GM21367 (cell line): ENCODE measurements around the gene TRIM9.

Experiments
- ATAC-seq: cut with Tn5 transposase; IDR thresholded peaks from one replicate; pipeline ENCODE4 v1.9.1; 2021; ENCODE audit not compliant: unreplicated experiment

The TRIM9 gene

DNA sequence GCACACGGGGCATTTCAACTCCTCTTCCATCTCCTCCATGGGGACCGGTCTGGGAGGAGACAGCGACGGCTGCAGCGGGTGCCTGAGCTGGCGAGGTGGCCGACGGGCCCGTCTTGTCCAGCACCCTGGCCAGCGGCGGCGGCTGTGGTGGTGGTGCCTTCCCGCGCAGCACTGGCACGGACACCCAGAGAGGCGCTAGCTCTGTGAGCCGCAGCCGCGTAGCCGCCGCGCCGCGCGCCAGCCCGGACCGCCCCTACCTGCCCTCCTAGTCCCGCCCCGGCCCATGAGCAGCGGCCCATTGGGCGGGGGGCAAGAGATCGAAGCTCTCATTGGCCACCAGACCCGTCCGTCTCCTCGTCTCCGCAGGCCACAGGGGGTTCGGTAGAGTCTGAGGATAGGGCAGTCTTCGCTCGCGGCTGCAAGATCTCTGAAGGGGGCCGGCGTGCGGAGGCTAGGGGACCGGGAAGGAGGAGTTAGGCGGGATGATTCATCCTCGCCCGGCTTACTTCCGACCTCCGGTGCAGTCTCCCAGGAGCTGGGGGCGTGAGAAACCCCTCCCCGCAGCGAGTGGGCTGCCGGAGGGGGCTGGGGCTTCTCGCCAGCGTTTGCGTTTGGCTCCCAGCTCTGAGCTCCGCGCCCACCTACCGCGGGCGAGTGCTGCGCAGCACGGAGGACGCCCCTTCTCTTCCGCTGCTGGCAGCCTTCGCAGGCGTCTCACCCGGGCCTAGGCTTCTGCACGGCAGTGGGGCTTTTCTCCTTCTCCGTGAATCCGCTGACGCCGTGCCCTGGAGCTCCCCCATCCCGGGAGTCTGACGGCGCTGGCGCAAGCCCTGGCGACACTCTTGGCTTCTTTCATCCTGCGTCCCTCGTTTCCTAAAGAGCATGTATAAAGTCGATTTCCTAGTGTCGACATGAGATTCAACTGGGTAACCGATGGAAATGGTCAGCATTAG lies at the start of gene TRIM9:
TRIM9 (minus strand) TSS at position 205 of the 953 bp plus-strand sequence; CDS start at position 39, 166 bp downstream.
- peak; percentile 99 for ATAC-seq

DNA sequence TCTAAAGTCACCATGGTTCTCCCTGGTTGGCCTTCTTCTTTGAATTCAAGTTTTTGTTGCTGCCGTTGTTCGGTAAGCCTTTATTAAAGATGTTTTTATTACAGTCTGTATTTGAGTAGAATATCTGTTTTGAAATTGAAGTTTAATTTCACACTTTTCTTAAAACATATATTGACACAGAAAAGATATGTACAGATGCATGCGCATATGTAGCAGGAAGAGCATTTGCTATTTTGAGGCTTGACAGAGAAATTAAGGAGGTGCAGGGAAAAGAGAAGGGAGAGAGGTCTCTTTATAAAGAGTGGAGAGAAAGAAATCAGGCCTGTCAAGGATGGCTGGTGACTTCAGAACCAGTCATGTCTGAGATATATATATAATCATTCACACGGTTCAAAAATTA lies 46.0 kb upstream of the TRIM9 start:
- ATAC-seq = no peak

DNA sequence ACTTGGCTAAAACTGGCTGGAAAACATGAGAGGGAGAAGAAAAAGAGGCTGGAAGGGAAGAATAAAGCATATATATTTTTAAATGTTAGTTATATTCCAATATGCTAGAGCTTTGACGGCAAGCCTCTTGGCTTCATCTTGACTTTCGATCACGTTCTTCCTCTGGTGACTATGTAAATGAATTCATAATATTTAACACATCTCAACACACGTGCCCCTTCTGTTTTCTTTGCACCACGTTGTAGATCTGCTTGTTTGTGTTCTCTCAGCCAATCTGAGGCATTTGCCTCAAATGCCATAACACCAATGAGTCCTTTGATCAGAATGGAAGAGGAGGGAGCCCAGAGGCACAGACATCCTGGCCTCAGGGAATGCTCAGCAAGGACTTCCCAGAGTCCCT lies 45.4 kb upstream of the TRIM9 start:
- no peak for ATAC-seq

- no peak for ATAC-seq
These were observed 44.3 kb upstream of the TRIM9 start for GRCh38 chr14:51139121-51139681.

DNA sequence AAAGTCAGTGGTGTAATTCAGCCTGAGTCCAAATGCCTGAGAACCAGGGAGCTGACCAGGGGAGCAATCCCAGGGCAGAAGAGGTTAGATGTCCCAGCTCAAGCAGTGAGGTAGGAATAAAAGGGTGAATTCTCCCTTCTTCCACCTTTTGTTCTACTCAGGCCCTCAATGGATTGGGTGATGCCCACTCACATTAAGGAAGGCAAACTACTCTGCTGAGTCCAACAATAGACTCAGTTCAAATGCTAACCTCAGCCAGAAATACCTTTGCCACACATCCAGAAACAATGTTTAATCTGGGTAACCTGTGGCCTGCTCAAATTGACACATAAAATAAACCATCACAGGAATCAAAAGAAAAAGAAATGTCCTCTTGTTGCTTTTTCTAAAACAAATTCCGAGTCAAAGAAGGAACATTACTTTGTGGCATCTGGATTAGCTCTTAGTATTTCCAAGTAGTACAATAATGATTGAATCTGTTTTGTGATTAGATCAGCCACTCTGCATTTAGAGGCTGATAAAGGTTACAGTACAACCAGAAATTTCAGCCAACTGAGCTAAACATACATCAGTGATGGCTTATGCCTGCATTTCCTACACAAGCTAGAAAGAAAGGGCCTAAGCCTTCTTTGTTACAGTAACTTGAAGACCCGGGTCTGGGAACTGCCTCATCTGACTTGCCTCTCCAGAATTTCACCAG lies 43.6 kb upstream of the TRIM9 start:
- no peak for ATAC-seq

DNA sequence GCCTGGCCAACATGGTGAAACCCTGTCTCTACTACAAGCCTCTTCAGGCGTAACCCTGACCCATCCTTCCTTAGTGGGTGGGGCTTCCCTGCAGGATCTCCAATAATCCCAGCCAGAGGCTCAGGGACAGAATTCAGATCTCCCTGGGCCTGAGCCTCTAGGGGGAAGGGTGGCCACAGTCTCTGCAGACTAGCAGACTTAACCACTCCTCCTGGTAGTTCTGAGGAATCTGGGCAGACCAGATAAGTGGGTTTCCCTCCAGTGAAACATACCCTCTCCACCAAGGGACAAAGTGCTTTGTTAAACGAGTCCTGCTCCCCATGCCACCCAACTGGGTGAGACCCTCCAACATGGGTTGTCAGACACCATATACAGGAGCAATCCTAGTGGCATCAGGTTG lies 36.6 kb upstream of the TRIM9 start:
- ATAC-seq = no peak

- ATAC-seq = no peak
These were observed 34.2 kb upstream of the TRIM9 start for GRCh38 chr14:51129130-51129529.

DNA sequence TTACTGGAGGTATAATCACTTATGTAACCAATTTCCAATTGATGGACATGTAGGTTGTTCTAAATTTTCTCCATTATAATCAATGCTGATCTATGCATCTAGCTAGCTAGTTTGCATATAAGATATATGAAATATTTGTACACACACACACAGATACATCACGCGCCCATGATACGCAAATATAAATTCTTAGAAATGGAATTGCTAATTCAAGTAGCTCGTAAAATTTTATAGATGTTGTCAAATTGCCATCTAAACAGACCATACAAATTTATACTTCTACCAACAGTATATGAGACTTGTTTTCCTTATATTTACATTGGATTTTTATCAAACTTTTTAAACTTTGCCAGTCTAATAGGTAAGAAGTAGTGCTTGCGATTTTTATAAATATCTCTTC lies 29.1 kb upstream of the TRIM9 start:
- no peak for ATAC-seq

DNA sequence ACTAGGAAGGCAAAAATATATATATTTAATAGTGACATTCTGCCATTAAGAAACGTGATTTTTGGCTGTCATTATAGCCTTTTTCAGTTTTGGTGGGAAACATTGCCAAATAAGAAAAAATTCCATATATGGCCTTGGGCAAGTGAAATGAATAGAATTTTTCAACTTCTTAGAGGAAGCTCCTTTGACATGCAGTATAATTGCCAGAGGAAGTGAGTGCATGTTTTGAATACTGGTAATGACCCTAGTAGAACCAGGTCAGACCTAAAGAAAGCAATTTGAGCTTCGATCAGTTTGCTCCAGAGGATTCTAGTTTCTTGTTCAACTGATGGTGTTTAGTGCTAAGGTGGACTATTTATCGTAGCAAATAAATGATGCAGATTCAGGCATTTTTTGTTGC lies 26.2 kb upstream of the TRIM9 start:
- ATAC-seq = no peak

DNA sequence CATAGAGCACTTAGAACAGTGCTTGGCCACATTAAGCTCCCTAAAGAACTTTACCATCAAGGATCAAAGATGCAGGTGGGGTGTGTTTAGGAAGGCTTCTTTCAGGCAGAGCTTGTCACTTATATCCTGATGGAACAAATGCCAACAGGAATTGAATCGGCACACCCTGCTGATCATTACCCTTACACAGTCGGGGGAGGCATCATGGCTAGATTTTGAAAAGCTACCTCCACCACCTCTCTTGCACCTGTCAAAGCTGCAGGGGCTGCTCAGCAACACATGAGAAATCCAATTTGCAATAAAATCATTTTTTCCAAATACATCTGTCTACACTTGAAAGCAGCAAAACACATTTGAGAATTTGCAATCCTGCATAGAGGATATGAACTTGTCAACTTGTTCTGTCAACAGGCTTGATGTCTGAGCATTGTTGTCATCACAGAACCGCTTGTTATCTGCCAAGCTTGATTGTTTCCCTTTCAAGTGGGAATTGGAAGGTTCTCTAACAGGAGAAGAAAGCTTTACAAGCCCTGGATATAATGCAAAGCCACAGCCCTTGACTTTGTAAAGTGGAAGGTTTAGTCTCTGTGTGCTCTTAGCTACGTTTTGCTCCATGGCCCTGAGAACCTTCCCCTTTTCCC lies 24.6 kb upstream of the TRIM9 start:
- ATAC-seq = no peak

DNA sequence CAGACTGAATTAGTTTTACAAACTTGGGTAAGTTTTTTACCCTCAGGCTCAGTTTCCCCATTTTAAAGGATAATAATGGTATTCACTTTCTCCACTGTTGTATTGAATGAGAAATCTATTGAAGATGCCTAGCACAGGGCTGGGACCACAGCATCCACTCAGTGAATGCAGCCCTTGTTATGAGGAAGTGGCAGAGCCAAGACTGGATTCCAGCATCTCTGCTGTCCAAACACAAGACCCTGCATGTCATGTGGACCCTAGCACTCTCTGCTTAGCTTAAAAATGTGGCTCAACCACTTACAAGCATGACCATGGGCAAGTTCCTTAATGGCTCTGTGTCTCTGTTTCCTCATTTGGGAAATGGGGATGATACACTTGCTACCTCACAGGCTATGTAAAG lies 24.1 kb upstream of the TRIM9 start:
- no peak for ATAC-seq

DNA sequence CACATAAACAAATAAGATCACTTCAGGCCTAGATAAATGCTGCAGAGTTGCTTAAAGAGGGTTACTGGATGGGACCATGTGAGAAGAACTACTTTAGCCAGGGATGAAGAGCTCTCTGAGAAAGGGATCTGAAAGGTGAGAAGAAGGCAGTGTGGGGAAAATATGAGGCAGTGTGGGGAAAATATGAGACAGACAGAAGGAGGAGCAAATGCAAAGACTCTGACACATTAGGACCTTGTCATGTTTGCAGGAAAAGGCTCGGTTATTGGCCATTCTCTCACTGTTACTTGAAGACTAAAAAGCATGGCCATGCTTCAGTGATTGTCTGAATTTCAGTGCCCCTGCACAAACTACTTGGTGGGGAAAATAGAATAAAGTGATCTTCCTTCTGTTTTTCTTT lies 22.7 kb upstream of the TRIM9 start:
- no peak for ATAC-seq

DNA sequence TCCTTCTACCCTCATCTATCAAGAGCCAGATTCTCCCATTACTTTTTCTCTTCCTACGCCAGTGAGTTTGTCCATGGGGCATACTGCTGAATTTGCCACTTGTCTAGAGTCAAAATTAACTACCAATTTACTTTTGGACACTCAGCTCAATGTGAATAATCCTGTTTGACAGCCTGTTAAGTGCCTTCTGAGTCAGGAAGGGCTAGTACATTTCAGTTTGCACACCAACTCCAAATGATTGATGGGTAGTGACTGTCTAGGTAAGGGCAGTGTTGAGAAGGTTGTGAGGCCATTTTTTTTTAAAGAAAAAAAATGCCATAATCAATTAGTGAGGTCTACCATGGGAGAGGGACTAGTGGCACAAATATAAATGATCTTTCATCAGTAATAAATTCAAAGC lies 21.8 kb upstream of the TRIM9 start:
- ATAC-seq = no peak

DNA sequence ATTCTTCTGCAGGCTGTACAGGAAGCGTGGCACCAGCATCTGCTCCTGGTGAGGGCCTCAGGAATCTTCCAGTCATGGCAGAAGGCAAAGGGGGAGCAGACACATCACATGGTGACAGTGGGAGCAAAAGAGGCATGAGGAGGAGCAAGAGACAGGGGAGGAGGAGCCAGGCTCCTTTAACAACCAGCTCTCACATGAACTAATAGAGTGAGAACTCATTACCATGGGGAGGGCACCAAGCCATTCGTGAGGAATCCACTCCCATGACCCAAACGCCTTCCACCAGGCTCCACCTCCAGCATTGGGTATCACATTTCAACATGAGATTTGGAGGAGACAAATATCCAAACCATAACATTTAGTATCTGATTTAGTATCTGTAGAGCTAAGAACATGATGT lies 14.7 kb upstream of the TRIM9 start:
- ATAC-seq = no peak

DNA sequence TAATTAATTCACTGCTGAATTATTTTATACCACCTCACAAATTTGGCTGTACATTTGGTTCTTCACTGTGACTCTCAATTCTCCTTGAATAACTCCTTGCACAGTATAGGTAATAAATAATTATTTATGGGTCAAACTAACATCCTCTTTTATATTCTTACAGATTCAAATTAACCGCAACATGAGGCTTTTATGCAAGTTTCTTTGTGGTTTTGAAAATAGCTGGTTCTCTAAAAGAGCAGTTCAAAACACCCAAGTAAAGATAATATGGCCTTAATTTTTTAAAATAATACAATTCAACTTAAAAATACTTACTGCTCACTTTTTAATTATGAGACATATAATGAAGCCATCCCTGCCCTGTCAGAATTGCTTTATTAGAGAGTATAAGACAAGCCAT lies 12.9 kb upstream of the TRIM9 start:
- ATAC-seq = no peak

DNA sequence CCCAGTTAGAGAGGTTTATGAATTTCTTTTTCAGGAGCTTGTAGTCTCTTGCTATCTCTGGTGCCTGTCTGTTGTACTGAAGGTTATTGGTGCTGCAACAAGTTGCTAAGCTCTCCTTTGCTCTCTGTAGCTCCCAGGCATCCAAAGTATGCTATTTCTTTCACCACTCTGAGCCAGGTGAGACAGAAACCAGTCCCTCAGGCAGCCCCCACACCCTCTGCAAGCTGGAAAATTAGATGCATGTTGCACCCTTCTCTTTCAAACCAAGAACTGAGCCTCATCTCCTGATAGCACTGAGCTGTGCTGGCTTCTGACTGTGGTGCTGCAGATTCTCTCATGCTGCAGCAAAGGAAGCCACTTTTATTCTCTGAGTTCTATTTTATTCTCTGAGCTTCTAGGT lies 9.6 kb upstream of the TRIM9 start:
- no peak for ATAC-seq

GRCh38 chr14:51097287-51097686 lies 2.4 kb upstream of the TRIM9 start:
- no peak for ATAC-seq

GRCh38 chr14:51096870-51097269 lies 2.0 kb upstream of the TRIM9 start:
- no peak for ATAC-seq

DNA sequence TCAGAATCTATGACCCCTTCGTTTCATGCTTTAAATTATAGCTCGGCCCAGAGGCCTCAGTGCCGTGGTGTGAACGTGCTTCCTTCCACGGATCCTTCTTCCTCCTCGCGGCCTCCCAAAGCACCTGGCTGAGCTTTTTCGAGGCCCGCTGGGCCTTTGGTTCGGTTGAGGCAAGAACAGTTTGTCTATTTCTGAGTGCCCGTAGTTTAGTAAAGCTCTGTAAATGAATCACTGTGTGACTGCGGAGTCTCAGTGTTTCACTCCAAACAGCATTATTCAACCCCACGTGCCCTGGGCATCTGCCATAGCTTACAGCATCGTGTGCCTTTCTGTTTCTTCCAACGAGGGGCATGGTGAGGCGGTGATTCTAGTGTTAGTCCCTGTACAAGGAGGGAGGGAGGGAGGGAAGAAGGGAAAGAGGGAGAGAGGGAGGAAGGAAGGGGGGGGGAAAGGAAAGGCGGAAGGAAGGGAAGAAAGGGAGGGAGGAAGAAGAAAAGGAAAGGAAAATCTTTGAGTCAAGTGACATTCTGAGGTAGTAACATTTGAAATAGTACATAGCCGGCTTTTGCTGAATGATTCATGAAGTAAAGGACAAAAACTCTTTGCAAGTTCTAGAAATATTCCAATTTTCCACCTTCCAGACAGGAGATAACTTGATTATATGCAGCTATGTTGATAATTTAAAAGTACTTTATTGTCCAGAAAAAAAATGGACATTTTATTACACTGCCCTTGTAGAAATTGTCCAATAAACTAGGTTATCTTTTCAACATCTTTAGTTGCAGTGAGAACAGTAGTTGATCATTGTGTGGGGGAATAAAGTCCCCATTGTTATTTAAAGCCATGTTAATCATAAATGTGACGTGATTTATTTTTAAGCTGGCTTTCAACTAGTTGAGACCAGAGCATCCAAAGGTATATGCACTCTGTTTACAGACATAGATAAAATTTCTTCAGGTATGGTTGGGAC lies 1.2 kb upstream of the TRIM9 start:
- no peak for ATAC-seq

GRCh38 chr14:51094282-51094821 lies 553 bp downstream of the TRIM9 start:
- no peak for ATAC-seq
